Liver (tissue), 9 donors: ENCODE data around the gene TMEM255B. TPM values are rescaled to one million over a fixed set of nuclear protein-coding genes. Genes with fewer than 3 reads are reported as not detected.

ENCODE experiments used
- DNase-seq: peaks from one replicate; pipeline ENCODE4 v3.0.0-alpha.2; 2017; ENCODE audit warnings: low spot score
- H3K27ac ChIP-seq, 2 donors: one replicate each; pipeline ENCODE4 v1.7.0; 2013; ENCODE audit warnings: inconsistent platforms in 2 of 2, low read length in 2 of 2, control low read depth in 1 of 2, low read depth in 1 of 2, mild to moderate bottlenecking in 1 of 2
- H3K27me3 ChIP-seq, 4 donors: one replicate each; pipeline versions ENCODE4 v1.6.1 to v1.7.0; 2013; ENCODE audit warnings: low read length in 3 of 4, inconsistent platforms in 1 of 4, mild to moderate bottlenecking in 1 of 4, moderate library complexity in 1 of 4; ENCODE audit not compliant: control insufficient read depth in 4 of 4, insufficient read depth in 4 of 4
- H3K36me3 ChIP-seq, 4 donors: one replicate each; pipeline versions ENCODE4 v1.6.1 to v1.7.0; 2013; ENCODE audit warnings: low read length in 3 of 4, mild to moderate bottlenecking in 3 of 4, low read depth in 1 of 4, moderate library complexity in 1 of 4; ENCODE audit not compliant: control insufficient read depth in 4 of 4, insufficient read depth in 3 of 4
- H3K4me1 ChIP-seq, 4 donors: one replicate each; pipeline versions ENCODE4 v1.6.1 to v1.7.0; 2013; ENCODE audit warnings: low read length in 3 of 4, mild to moderate bottlenecking in 3 of 4, moderate library complexity in 1 of 4; ENCODE audit not compliant: control insufficient read depth in 4 of 4, insufficient read depth in 4 of 4
- H3K4me3 ChIP-seq, 3 donors: one replicate each; pipeline versions ENCODE4 v1.6.1 to v1.7.0; 2013; ENCODE audit warnings: low read length in 3 of 3, control low read depth in 1 of 3, low read depth in 1 of 3, mild to moderate bottlenecking in 1 of 3
- H3K9ac ChIP-seq, 2 donors: one replicate each; pipeline ENCODE4 v1.7.0; 2013; ENCODE audit warnings: low read length in 2 of 2, mild to moderate bottlenecking in 2 of 2, moderate library complexity in 2 of 2, control low read depth in 1 of 2, low read depth in 1 of 2
- H3K9me3 ChIP-seq, 4 donors: one replicate each; pipeline versions ENCODE4 v1.6.1 to v1.7.0; 2013; ENCODE audit warnings: low read length in 3 of 4; ENCODE audit not compliant: control insufficient read depth in 4 of 4
- EGR1 ChIP-seq, 2 donors: IDR thresholded peaks; 2 replicates each; pipeline ENCODE4 v1.6.1; 2016 to 2018; ENCODE audit warnings: antibody characterized with exemption in 2 of 2, low read depth in 2 of 2
- FOXA2 ChIP-seq: IDR thresholded peaks from 2 replicates; pipeline ENCODE4 v1.6.1; 2016; ENCODE audit warnings: antibody characterized with exemption
- GABPA ChIP-seq, 2 donors: IDR thresholded peaks in 1 of 2; conservative IDR thresholded peaks in 1 of 2; 2 replicates each; pipeline ENCODE4 v1.6.1; 2016; ENCODE audit warnings: antibody characterized with exemption in 2 of 2, mild to moderate bottlenecking in 1 of 2, moderate library complexity in 1 of 2
- HNF4A ChIP-seq, 2 donors: conservative IDR thresholded peaks; 2 replicates each; pipeline ENCODE4 v1.6.1; 2016; ENCODE audit warnings: antibody characterized with exemption in 2 of 2, mild to moderate bottlenecking in 2 of 2
- HNF4G ChIP-seq: IDR thresholded peaks from 2 replicates; pipeline ENCODE4 v1.6.1; 2016; ENCODE audit warnings: antibody characterized with exemption
- JUND ChIP-seq, 2 donors: IDR thresholded peaks; 2 replicates each; pipeline ENCODE4 v1.6.1; 2016; ENCODE audit warnings: antibody characterized with exemption in 2 of 2
- NR2F2 ChIP-seq: IDR thresholded peaks from 2 replicates; pipeline ENCODE4 v1.6.1; 2016; ENCODE audit warnings: antibody characterized with exemption
- RXRA ChIP-seq, 2 donors: IDR thresholded peaks; 2 replicates each; pipeline ENCODE4 v1.6.1; 2017 to 2018; ENCODE audit warnings: antibody characterized with exemption in 2 of 2, mild to moderate bottlenecking in 1 of 2
- TAF1 ChIP-seq: conservative IDR thresholded peaks from 2 replicates; pipeline ENCODE4 v1.6.1; 2016; ENCODE audit warnings: antibody characterized with exemption, mild to moderate bottlenecking
- YY1 ChIP-seq: IDR thresholded peaks from 2 replicates; pipeline ENCODE4 v1.6.1; 2016; ENCODE audit warnings: antibody characterized with exemption, mild to moderate bottlenecking
- WGBS: extraction: QIAGEN DNeasy Blood & Tissue Kit; methylation state at CpG from one replicate; pipeline ENCODE4 v1.1.7; 2013; 5-methylcytosine and 5-hydroxymethylcytosine counted together
- polyA plus RNA-seq, 2 donors: library from polyadenylated mRNA; stranded (reverse) in 1 of 2; unstranded in 1 of 2; fragments of 200-250 nt in 1 of 2; fragments of >200 nt in 1 of 2; fragmentation: Nextera tagmentation in 1 of 2; extraction: Ambion mirVana in 1 of 2; gene quantifications; one replicate each; pipeline versions ENCODE4 v1.2.1 to v1.2.3, GENCODE V29; 2013 to 2015
- total RNA-seq, 2 donors: library from RNA; depleted of rRNA; stranded (reverse); fragments of >200 nt; gene quantifications; one replicate each; pipeline ENCODE4 v1.2.3, GENCODE V29; 2014
- TF ChIP-seq, protein P1 (sequence below): IDR thresholded peaks from 2 replicates; pipeline ENCODE4 v1.6.1; 2016; ENCODE audit warnings: antibody characterized with exemption, mild to moderate bottlenecking
- TF ChIP-seq, protein P2 (sequence below): IDR thresholded peaks from 2 replicates; pipeline ENCODE4 v1.6.1; 2016; ENCODE audit warnings: antibody characterized with exemption
- TF ChIP-seq, protein P3 (sequence below): IDR thresholded peaks from 2 replicates; pipeline ENCODE4 v1.6.1; 2016; ENCODE audit warnings: antibody characterized with exemption
- TF ChIP-seq, protein P4 (sequence below): IDR thresholded peaks from 2 replicates; pipeline ENCODE4 v1.6.1; 2016; ENCODE audit warnings: antibody characterized with exemption
- TF ChIP-seq, protein P5 (sequence below): fragments of 150-350 bp; IDR thresholded peaks from 2 replicates; pipeline ENCODE4 v1.5.1; 2017; ENCODE audit warnings: improper control_type of control experiment, low read depth, low read length; ENCODE audit not compliant: missing input control
- donor health status: healthy.
- donor health status: healthy.
- donor health status: healthy.
- donor health status: healthy.
- donor health status: healthy.

Gene TMEM255B
- total and polyA plus RNA-seq, 4 donors: 0.37 to 8.6 (median 3.5) TPM

DNA sequence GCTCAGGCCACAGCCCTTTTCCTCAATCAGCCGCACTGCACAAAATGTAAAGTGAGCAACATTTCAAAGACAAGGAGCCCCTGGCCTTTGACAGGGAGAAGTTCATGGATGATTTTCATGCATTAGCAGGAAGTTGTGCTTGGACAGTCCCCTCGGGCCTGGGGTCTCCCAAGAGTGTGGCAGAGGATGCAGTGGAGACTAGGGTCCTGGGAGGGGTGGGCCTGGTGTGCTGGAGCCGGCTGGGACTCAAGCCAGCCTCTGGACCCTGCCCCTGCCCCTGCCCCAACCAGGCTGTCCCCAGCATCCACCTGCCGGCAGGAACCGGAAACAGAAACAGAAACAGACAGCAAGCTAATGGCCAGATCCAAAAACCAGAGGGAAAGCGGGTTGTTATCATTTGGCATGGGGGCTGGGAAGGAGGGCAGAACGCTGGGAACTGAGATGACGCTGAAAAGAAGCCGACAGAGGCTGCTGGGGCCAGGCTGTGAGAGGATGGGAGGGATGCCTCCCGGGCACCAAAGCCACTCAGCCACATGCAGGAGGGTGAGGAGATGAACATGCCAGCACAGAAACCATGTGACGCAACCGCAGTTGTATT lies 102.5 kb downstream of the TMEM255B start (continued):
- TF ChIP-seq NR2F2: no peak
- TF ChIP-seq JUND (IDR thresholded peaks at IDR 0.05): no peak
- no peak for TF ChIP-seq YY1

DNA sequence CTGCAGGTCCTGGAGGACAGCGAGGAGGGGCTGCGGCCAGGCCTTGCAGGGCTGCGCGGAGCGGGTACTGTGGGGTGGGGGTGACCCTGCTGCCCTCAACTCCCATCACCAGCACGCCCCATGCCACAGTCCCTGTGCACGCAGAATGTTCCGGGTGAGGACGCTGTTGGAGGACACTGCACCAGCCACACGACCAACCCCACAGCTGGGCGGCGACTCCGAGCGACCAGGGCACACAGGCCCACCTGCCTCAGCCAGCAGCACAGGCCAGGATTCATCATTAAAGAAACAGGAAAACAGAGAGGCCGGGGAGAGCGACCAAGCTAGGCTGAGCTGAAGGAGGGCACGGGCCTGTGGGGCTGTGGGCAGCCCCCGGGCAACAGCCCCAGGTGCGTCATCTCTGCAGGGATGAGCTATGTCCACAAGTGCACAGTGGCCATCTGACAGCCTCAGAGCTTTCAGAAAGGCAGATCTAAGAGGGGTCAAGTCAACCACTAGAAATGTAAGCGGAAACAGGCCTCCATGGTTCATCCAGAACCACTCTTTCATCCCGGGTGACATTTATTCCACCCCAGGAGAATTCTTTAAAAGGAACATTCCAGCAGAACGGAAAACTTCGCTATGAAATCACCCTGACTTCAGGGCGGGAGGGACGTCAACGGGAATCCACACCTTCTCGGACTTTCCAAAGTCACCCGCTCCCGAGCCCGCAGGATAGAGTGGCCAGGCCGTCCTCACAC lies 103.3 kb downstream of the TMEM255B start:
- Histone ChIP-seq H3K9me3 (no peaks in the 10 kb centered on the region), H3K4me3 (peak overlapping the region in 1 of 3 donors; percentile 87), H3K27me3 (no peaks in the 10 kb centered on the region), H3K9ac (no peak overlapping the region), H3K36me3 (no peaks in the 10 kb centered on the region), H3K27ac (no peak overlapping the region), H3K4me1 (peaks cover 6 to 25% (median 12%) of the 10 kb centered on the region in 4 donors)
- TF ChIP-seq, protein P1, sequence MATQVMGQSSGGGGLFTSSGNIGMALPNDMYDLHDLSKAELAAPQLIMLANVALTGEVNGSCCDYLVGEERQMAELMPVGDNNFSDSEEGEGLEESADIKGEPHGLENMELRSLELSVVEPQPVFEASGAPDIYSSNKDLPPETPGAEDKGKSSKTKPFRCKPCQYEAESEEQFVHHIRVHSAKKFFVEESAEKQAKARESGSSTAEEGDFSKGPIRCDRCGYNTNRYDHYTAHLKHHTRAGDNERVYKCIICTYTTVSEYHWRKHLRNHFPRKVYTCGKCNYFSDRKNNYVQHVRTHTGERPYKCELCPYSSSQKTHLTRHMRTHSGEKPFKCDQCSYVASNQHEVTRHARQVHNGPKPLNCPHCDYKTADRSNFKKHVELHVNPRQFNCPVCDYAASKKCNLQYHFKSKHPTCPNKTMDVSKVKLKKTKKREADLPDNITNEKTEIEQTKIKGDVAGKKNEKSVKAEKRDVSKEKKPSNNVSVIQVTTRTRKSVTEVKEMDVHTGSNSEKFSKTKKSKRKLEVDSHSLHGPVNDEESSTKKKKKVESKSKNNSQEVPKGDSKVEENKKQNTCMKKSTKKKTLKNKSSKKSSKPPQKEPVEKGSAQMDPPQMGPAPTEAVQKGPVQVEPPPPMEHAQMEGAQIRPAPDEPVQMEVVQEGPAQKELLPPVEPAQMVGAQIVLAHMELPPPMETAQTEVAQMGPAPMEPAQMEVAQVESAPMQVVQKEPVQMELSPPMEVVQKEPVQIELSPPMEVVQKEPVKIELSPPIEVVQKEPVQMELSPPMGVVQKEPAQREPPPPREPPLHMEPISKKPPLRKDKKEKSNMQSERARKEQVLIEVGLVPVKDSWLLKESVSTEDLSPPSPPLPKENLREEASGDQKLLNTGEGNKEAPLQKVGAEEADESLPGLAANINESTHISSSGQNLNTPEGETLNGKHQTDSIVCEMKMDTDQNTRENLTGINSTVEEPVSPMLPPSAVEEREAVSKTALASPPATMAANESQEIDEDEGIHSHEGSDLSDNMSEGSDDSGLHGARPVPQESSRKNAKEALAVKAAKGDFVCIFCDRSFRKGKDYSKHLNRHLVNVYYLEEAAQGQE: no peak
- TF ChIP-seq, protein P2, sequence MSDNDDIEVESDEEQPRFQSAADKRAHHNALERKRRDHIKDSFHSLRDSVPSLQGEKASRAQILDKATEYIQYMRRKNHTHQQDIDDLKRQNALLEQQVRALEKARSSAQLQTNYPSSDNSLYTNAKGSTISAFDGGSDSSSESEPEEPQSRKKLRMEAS: no peak
- TF ChIP-seq EGR1 (IDR thresholded peaks at IDR 0.05; ENCODE audit: low read depth in 2 of 2) (no peak), NR2F2 (no peak), FOXA2 (no peak)
- WGBS: 73% methylated on average over 31 of the region's 31 CpGs
- DNase-seq: no peak

DNA sequence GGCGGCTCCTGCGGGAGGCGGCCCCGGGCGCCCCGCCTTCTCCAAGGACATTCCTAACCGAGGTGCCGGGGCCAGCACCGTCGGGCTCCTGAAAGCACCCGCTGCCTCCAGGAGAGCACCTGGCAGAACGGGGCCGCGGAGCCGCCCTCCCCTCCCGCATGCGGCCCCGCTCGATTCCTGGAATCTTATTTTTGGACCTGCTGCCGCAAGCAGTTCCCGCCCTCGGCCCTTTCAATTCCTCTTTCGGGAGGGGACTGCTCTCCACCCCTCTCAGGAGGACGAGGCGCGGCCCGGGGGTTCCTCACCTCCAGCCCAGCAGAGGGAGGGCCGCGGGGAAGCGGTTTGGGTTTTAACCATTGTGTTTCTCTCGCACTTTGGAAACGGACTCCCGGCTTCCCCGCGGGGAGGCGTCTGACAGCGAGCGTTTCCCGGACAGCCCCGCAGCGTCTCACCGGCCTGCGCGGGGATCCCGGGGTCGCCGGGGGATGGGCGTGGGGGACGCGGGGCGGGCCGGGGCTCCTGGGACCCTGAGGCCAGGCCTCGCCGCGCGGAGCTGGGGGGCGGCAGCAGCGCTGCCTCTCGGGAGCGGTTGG lies 104.0 kb downstream of the TMEM255B start:
- TF ChIP-seq RXRA (IDR thresholded peaks at IDR 0.05) (no peak), YY1 (peak; percentile 3)
- 7% methylated on average over 60 of the region's 60 CpGs for WGBS
- Histone ChIP-seq H3K4me3 (peak overlapping the region; percentile 51 to 87 (median 55)), H3K36me3 (no peaks in the 10 kb centered on the region), H3K9me3 (no peaks in the 10 kb centered on the region), H3K27me3 (no peaks in the 10 kb centered on the region), H3K9ac (no peak overlapping the region), H3K27ac (peak overlapping the region in 1 of 2 donors; percentile 71), H3K4me1 (peaks cover 6 to 25% (median 12%) of the 10 kb centered on the region in 4 donors)
- no peak for DNase-seq

DNA sequence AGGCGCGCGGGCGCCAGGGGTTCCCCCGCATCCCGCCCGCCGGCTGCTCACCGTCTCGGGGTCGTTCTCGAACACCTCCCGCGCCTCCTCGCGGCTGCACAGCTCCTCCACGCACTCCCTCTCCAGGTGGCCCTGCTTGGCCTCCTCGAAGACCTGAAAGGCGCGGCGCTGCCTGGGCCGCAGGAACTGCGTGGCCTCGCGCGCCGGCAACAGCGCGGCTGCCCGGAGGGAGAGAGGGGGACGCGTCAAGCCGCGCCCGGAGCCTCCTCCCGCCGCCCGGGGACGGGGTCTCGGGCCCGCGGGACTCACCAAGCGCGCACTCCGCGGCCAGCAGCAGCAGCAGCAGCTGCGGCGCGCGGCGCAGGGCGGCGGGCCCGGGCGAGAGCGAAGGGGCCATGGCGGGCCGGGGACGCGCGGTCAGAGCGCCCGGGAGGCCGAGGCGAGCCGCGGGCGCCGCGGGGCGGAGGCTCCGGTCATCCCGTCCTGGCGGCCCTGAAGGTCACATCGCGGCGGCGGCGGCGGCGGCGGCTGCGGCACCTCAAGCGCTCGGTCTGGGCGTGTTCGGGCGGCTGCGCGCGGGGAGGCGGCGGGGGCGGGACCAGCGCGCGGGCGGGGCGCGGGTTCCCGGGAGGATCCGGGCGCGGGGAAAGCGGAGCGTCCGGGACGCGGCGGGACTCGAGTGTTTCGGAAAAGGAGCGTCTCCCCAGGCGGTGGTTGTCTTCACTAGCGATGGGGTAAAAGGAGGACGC lies 104.7 kb downstream of the TMEM255B start, which contains the start of gene GAS6:
TSS of gene GAS6 (minus strand) at position 553 of the 749 bp plus-strand sequence. CDS start at position 397, 156 bp downstream.
- Histone ChIP-seq H3K4me1 (peaks cover 6 to 25% (median 12%) of the 10 kb centered on the region in 4 donors), H3K9me3 (no peaks in the 10 kb centered on the region), H3K27me3 (no peaks in the 10 kb centered on the region), H3K36me3 (no peaks in the 10 kb centered on the region), H3K27ac (peak within 1 kb of the TSS in 1 of 2 donors; percentile 71), H3K9ac (peak within 1 kb of the TSS in 1 of 2 donors; percentile 34), H3K4me3 (peak within 1 kb of the TSS; percentile 51 to 87 (median 55))
- under 1% methylated on average over 116 of the region's 116 CpGs for WGBS
- TF ChIP-seq, protein P3, sequence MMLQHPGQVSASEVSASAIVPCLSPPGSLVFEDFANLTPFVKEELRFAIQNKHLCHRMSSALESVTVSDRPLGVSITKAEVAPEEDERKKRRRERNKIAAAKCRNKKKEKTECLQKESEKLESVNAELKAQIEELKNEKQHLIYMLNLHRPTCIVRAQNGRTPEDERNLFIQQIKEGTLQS: no peak
- no peak for TF ChIP-seq FOXA2
- TF ChIP-seq, protein P4, sequence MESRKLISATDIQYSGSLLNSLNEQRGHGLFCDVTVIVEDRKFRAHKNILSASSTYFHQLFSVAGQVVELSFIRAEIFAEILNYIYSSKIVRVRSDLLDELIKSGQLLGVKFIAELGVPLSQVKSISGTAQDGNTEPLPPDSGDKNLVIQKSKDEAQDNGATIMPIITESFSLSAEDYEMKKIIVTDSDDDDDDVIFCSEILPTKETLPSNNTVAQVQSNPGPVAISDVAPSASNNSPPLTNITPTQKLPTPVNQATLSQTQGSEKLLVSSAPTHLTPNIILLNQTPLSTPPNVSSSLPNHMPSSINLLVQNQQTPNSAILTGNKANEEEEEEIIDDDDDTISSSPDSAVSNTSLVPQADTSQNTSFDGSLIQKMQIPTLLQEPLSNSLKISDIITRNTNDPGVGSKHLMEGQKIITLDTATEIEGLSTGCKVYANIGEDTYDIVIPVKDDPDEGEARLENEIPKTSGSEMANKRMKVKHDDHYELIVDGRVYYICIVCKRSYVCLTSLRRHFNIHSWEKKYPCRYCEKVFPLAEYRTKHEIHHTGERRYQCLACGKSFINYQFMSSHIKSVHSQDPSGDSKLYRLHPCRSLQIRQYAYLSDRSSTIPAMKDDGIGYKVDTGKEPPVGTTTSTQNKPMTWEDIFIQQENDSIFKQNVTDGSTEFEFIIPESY: no peak
- TF ChIP-seq HNF4G: no peak
- no peak for TF ChIP-seq TAF1
- TF ChIP-seq GABPA (IDR thresholded peaks at IDR 0.05 in 1 of 2, conservative IDR thresholded peaks at IDR 0.05 in 1 of 2): no peak
- TF ChIP-seq, protein P5, sequence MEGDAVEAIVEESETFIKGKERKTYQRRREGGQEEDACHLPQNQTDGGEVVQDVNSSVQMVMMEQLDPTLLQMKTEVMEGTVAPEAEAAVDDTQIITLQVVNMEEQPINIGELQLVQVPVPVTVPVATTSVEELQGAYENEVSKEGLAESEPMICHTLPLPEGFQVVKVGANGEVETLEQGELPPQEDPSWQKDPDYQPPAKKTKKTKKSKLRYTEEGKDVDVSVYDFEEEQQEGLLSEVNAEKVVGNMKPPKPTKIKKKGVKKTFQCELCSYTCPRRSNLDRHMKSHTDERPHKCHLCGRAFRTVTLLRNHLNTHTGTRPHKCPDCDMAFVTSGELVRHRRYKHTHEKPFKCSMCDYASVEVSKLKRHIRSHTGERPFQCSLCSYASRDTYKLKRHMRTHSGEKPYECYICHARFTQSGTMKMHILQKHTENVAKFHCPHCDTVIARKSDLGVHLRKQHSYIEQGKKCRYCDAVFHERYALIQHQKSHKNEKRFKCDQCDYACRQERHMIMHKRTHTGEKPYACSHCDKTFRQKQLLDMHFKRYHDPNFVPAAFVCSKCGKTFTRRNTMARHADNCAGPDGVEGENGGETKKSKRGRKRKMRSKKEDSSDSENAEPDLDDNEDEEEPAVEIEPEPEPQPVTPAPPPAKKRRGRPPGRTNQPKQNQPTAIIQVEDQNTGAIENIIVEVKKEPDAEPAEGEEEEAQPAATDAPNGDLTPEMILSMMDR: no peak
- TF ChIP-seq HNF4A (conservative IDR thresholded peaks at IDR 0.05): no peak
- no peak for DNase-seq
